GM12801 (cell line): Measurements from ENCODE around the gene SENP1.

Source experiments
- TF ChIP-seq, protein P1 (sequence below): IDR thresholded peaks from one replicate; pipeline ENCODE4 v1.5.1; 2011; ENCODE audit warnings: control low read depth; ENCODE audit not compliant: insufficient read length; ENCODE audit errors: extremely low read depth

SENP1 gene

DNA sequence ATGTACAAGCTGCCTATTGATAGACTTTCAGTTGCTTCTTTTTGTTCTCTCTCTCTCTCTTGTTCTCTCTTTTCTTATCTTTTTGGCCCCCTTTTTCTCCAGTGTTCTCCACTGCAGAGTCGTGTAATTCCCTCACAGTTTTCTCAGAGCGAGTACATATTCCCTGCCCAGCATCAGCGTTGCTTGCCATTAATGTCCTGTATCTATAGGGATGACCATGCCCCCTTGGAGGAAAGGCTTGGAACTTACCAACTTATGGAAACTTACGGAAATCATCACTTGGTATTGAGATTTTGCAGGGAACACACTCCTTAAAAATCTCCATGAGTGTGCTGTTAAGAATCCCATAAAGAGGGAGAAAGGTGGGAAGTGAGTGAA is 87.3 kb downstream of the SENP1 start:
- TF ChIP-seq, protein P1, sequence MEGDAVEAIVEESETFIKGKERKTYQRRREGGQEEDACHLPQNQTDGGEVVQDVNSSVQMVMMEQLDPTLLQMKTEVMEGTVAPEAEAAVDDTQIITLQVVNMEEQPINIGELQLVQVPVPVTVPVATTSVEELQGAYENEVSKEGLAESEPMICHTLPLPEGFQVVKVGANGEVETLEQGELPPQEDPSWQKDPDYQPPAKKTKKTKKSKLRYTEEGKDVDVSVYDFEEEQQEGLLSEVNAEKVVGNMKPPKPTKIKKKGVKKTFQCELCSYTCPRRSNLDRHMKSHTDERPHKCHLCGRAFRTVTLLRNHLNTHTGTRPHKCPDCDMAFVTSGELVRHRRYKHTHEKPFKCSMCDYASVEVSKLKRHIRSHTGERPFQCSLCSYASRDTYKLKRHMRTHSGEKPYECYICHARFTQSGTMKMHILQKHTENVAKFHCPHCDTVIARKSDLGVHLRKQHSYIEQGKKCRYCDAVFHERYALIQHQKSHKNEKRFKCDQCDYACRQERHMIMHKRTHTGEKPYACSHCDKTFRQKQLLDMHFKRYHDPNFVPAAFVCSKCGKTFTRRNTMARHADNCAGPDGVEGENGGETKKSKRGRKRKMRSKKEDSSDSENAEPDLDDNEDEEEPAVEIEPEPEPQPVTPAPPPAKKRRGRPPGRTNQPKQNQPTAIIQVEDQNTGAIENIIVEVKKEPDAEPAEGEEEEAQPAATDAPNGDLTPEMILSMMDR: no peak

DNA sequence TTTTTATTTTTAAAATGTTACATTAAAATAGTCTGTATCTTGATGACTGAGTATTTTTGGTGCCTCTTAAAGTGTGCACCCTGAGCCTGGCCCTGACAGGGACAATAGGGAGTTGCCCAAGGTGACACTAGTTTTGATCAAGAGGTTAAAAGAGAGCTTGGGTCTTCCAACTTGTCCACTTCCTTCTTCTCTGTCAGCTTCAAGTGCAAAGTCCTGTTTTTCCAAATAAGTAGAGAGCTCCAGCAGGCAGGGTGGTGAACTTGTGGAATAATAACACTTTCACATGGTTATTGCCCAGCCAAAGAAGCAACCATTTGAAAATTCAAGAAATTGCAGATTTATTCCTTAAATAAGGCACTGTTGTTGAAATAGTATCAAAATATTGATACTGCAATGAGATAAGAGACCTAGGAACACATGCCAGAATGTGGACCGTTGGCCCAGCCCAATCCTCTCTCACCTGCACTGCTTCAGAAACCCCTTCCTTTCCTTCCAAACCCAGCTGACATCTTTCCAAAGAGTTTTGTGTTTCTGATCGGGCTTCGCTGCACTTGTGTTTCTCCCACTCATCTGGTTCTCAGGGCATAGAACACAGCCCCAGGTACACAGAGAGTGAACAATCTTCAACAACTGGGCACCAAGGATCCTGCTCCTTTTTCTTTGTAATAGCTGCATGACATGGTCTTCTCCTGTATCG is 87.8 kb downstream of the SENP1 start:
- TF ChIP-seq, protein P1: no peak

DNA sequence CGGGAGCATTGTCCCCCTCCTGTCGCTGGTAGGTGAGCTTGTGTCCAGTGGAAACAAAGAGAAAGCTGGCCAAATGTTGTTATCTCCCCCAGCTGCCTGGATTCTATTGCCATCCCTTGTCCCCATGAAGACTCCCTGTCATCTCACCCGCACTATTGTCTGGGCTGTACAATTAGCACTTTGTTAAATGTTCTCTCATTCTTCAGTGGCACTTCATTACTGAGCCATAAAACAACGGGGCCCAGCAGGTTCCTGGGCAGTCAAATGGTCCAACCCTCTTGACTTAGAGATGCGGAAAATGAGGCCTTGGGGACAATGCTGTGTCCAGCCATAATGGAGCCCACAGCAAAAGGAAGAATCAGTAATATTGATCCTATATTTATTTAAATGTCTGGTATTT is 88.4 kb downstream of the SENP1 start:
- TF ChIP-seq, protein P1: no peak

DNA sequence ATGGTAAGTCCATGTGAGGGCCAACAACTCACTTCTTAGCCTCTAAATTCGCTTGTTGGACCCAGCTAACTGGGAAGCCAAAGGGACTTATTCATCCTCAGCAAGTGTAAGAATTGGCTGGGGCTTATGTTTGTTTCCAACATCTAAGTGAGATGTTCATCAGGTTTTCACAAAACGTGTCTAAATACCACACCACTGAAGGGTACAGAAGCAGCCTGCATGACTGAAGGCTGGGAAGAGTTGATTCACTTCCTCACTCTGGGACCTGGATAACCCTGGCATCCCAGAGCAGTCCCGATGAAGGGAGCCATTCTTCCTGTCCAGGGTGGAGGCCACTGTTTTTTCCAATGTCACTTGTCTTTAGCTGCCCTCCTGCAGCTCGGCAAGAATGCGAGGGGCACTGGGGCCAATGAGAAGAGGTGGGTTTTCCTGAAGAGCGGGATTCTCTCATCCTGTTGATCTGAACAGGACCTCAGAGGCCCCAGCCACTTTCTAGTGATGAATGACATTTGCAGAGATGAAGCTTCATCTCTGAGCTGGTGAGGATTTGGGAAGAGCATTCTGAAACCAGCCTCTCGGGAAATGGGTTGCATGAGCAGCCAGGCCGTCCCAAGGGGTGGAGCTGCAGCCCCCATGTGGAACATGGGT is 89.4 kb downstream of the SENP1 start:
- TF ChIP-seq, protein P1: no peak

DNA sequence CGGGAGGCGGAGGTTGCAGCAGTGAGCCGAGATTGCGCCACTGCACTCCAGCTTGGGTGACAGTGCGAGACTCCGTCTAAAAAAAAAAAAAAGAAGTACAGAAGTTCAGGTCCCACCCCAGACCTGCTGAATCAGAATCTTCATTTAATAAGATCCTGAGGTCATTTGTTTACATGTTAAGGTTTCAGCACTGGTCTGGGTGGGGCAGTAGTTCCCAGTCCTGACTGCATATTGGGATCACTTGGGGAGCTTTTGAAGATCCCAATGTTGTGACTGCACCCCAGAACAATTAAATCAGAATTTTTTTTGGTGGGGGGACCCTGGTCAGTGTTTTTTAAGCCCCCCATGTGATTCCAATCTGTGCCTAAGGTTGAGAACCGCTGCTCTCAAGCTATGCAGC is 89.9 kb downstream of the SENP1 start:
- TF ChIP-seq, protein P1: no peak

DNA sequence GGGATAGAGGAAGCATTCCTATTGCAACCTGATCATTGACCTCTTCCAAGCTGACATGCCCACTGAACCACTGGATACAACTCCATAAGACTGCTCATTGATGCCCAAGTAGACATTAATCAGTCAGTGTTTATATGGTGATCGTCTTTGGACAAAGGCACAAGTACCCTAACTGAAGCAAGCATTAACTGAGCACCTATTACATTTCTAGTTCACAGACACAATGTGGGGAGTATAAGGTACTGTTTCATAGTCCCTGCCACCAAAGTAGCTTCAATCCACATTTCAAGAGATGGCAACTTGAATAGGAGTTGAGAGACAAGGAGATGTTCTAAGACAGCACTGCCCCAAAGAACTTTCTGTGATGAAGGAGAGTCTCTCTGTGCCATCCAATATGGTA is 90.8 kb downstream of the SENP1 start:
- TF ChIP-seq, protein P1: no peak

DNA sequence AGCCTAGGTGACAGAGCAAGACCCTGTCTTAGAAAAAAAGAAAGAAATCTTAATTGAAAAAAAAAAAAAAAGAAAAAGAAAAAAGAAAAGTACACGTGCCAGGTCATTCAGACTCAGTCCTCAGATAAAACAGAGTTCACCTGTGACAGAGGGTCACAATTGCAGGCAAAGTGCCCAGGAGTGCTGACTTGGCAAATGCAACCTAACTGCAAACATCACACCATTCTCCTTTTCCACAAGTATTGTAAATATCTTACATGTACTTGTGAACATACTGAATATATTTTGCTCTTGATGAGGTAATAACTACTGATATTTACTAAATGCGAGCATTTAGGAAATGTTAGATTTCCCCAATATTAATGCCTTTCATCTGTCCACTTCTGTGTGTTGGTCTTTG is 92.6 kb downstream of the SENP1 start:
- TF ChIP-seq, protein P1: no peak
